PC-9 (cell line): ENCODE results near the gene ARHGAP28.

Experiments
- CTCF ChIP-seq: fragments of 200-600 bp; sonication (generic); conservative IDR thresholded peaks from 2 replicates; pipeline ENCODE4 v1.6.1; 2017; ENCODE audit warnings: mixed run types, antibody characterized with exemption, mild to moderate bottlenecking, moderate library complexity
- EZH2 ChIP-seq: fragments of 200-600 bp; sonication (generic); IDR thresholded peaks from 2 replicates; pipeline ENCODE4 v1.8.0; 2017; ENCODE audit warnings: antibody characterized with exemption, low read depth

GRCh38 chr18:6798896-6799295 is 69.4 kb downstream of the ARHGAP28 start:
- no peak for TF ChIP-seq CTCF
- TF ChIP-seq EZH2 = no peak
